IMR-90 (cell line): ENCODE data around the gene CABP4. TPM values are rescaled to one million over a fixed set of nuclear protein-coding genes. Genes with fewer than 3 reads are reported as not detected.

Experiments
- ATAC-seq: fragments of 200-7000 bp; cut with Tn5 transposase; 2 replicates; pipeline ENCODE4 v1.9.1; 2020; ENCODE audit warnings: low read depth, mild to moderate bottlenecking, moderate library complexity
- BruUV-seq: library from RNA; stranded (reverse); fragments of 400-500 nt; replicated peaks from 2 replicates; lab custom pipeline; 2021; lab: Mats Ljungman, UMichigan
- CTCF ChIA-PET: fragments of 300-600 bp; formaldehyde crosslinking; extraction: SDS; loops from one replicate; lab custom pipeline; 2021; ENCODE audit warnings: antibody characterized with exemption; lab: Yijun Ruan, JAX
- POLR2A ChIA-PET: fragments of 300-600 bp; sonication (Branson Sonifier 250); formaldehyde crosslinking; loops from one replicate; lab custom pipeline; 2022; ENCODE audit warnings: antibody characterized with exemption; ENCODE audit not compliant: unreplicated experiment; lab: Charles Lee
- DNase-seq: peaks from one replicate; pipeline ENCODE4 v3.0.0; 2013
- H2AFZ ChIP-seq: replicated peaks from 2 replicates; pipeline ENCODE3; 2013; ENCODE audit warnings: low read length, mild to moderate bottlenecking; ENCODE audit not compliant: poor library complexity
- H2AK5ac ChIP-seq: 2 replicates; pipeline ENCODE4 v1.6.1; 2013; ENCODE audit warnings: low read depth, low read length, inconsistent platforms
- H2AK9ac ChIP-seq: replicated peaks from 2 replicates; pipeline ENCODE3; 2013; ENCODE audit warnings: mild to moderate bottlenecking, low read depth, low read length, moderate library complexity; ENCODE audit not compliant: poor library complexity
- H2BK120ac ChIP-seq: 2 replicates; pipeline ENCODE4 v1.6.1; 2013; ENCODE audit warnings: low read depth, low read length, inconsistent platforms
- H2BK15ac ChIP-seq: 3 replicates; pipeline ENCODE4 v1.6.1; 2013; ENCODE audit warnings: low read depth, low read length, inconsistent platforms
- H2BK20ac ChIP-seq: 2 replicates; pipeline ENCODE4 v1.6.1; 2013; ENCODE audit warnings: low read depth, mild to moderate bottlenecking, inconsistent platforms, low read length, moderate library complexity
- H2BK5ac ChIP-seq: 2 replicates; pipeline ENCODE4 v1.6.1; 2013; ENCODE audit warnings: mild to moderate bottlenecking, low read depth, low read length, inconsistent platforms; ENCODE audit not compliant: poor library complexity, severe bottlenecking
- H3K14ac ChIP-seq: replicated peaks from 2 replicates; pipeline ENCODE4 v1.6.1; 2013; ENCODE audit warnings: low read depth, low read length, inconsistent platforms
- H3K18ac ChIP-seq: 2 replicates; pipeline ENCODE4 v1.6.1; 2013; ENCODE audit warnings: low read depth, low read length, control low read depth
- H3K23ac ChIP-seq: 2 replicates; pipeline ENCODE4 v1.6.1; 2013; ENCODE audit warnings: low read depth, low read length, inconsistent platforms
- H3K27ac ChIP-seq: 2 replicates; pipeline ENCODE4 v1.5.1; 2013; ENCODE audit warnings: mild to moderate bottlenecking, control low read depth, low read length; ENCODE audit not compliant: insufficient read depth
- H3K27me3 ChIP-seq: 2 replicates; pipeline ENCODE4 v1.6.1; 2013; ENCODE audit warnings: low read length; ENCODE audit not compliant: control insufficient read depth, insufficient read depth
- H3K36me3 ChIP-seq: 2 replicates; pipeline ENCODE4 v1.6.1; 2013; ENCODE audit warnings: low read length, mixed read lengths; ENCODE audit not compliant: control insufficient read depth, insufficient read depth
- H3K4ac ChIP-seq: 2 replicates; pipeline ENCODE4 v1.6.1; 2013; ENCODE audit warnings: low read depth, low read length, inconsistent platforms
- H3K4me1 ChIP-seq: 2 replicates; pipeline ENCODE4 v1.6.1; 2013; ENCODE audit warnings: low read length, mixed read lengths; ENCODE audit not compliant: control insufficient read depth, insufficient read depth
- H3K4me2 ChIP-seq: 2 replicates; pipeline ENCODE4 v1.6.1; 2013; ENCODE audit warnings: low read depth, mild to moderate bottlenecking, control low read depth, low read length, moderate library complexity
- H3K4me3 ChIP-seq: 2 replicates; pipeline ENCODE4 v1.5.1; 2013; ENCODE audit warnings: low read depth, mild to moderate bottlenecking, control low read depth, low read length, moderate library complexity; ENCODE audit not compliant: insufficient read depth
- H3K56ac ChIP-seq: 2 replicates; pipeline ENCODE4 v1.6.1; 2013; ENCODE audit warnings: low read length, inconsistent platforms; ENCODE audit not compliant: insufficient read depth; ENCODE audit errors: extremely low read depth
- H3K79me1 ChIP-seq, 2 experiments: 2 replicates each; pipeline ENCODE4 v1.6.1; 2013; ENCODE audit warnings: low read length in 2 of 2, inconsistent platforms in 1 of 2, low read depth in 1 of 2
- H3K9ac ChIP-seq: 2 replicates; pipeline ENCODE4 v1.6.1; 2013; ENCODE audit warnings: low read depth, low read length, control low read depth
- H3K9me1 ChIP-seq: 2 replicates; pipeline ENCODE4 v1.6.1; 2013; ENCODE audit warnings: low read length, inconsistent platforms; ENCODE audit not compliant: insufficient read depth
- H3K9me3 ChIP-seq: 2 replicates; pipeline ENCODE4 v1.6.1; 2013; ENCODE audit warnings: low read length; ENCODE audit not compliant: control insufficient read depth, insufficient read depth
- H4K20me1 ChIP-seq: 2 replicates; pipeline ENCODE4 v1.6.1; 2013; ENCODE audit warnings: low read length, inconsistent platforms; ENCODE audit not compliant: insufficient read depth
- H4K5ac ChIP-seq: 2 replicates; pipeline ENCODE4 v1.6.1; 2013; ENCODE audit warnings: mild to moderate bottlenecking, low read depth, low read length, control low read depth
- H4K8ac ChIP-seq, 2 experiments: 2 replicates each; pipeline ENCODE4 v1.6.1; 2013; ENCODE audit warnings: low read depth in 2 of 2, low read length in 2 of 2, control low read depth in 1 of 2, inconsistent platforms in 1 of 2
- H4K91ac ChIP-seq: 2 replicates; pipeline ENCODE4 v1.6.1; 2013; ENCODE audit warnings: low read depth, low read length, inconsistent platforms; ENCODE audit not compliant: insufficient read depth
- BHLHE40 ChIP-seq: fragments of 150-350 bp; IDR thresholded peaks from 2 replicates; pipeline ENCODE4 v1.6.1; 2016; ENCODE audit warnings: mild to moderate bottlenecking, low read depth, low read length
- CEBPB ChIP-seq: IDR thresholded peaks from 2 replicates; pipeline ENCODE4 v1.6.1; 2012; ENCODE audit warnings: low read depth, low read length, improper control_type of control experiment
- CHD1 ChIP-seq: IDR thresholded peaks from 2 replicates; pipeline ENCODE4 v1.6.1; 2012; ENCODE audit warnings: low read depth, low read length, improper control_type of control experiment
- CTCF ChIP-seq: conservative IDR thresholded peaks from 2 replicates; pipeline ENCODE4 v1.5.1; 2012; ENCODE audit warnings: mild to moderate bottlenecking, low read depth, low read length, improper control_type of control experiment
- ELK1 ChIP-seq: fragments of 150-350 bp; IDR thresholded peaks from 2 replicates; pipeline ENCODE4 v1.6.1; 2016; ENCODE audit warnings: low read depth, mild to moderate bottlenecking, low read length, moderate library complexity, borderline replicate concordance
- FOS ChIP-seq: fragments of 150-350 bp; IDR thresholded peaks from 2 replicates; pipeline ENCODE4 v1.6.1; 2016; ENCODE audit warnings: low read depth, low read length
- MAFK ChIP-seq: IDR thresholded peaks from 2 replicates; pipeline ENCODE4 v1.6.1; 2012; ENCODE audit warnings: low read depth, low read length, improper control_type of control experiment
- MAZ ChIP-seq: IDR thresholded peaks from 2 replicates; pipeline ENCODE4 v1.6.1; 2012; ENCODE audit warnings: low read depth, mild to moderate bottlenecking, low read length, improper control_type of control experiment, moderate library complexity, borderline replicate concordance
- MXI1 ChIP-seq: IDR thresholded peaks from 2 replicates; pipeline ENCODE4 v1.6.1; 2012; ENCODE audit warnings: low read depth, mild to moderate bottlenecking, low read length, moderate library complexity, borderline replicate concordance
- NFE2L2 ChIP-seq: fragments of 150-350 bp; IDR thresholded peaks from 2 replicates; pipeline ENCODE4 v1.6.1; 2016; ENCODE audit warnings: low read depth, mild to moderate bottlenecking, low read length
- POLR2A ChIP-seq: IDR thresholded peaks from 2 replicates; pipeline ENCODE4 v1.6.1; 2012; ENCODE audit warnings: mild to moderate bottlenecking, low read depth, low read length
- RAD21 ChIP-seq: IDR thresholded peaks from 2 replicates; pipeline ENCODE4 v1.6.1; 2012; ENCODE audit warnings: low read length, improper control_type of control experiment
- RCOR1 ChIP-seq: IDR thresholded peaks from 2 replicates; pipeline ENCODE4 v1.6.1; 2012; ENCODE audit warnings: mild to moderate bottlenecking, low read length, improper control_type of control experiment; ENCODE audit not compliant: insufficient replicate concordance
- RFX5 ChIP-seq: IDR thresholded peaks from 2 replicates; pipeline ENCODE4 v1.8.0; 2012; ENCODE audit warnings: low read depth, mild to moderate bottlenecking, low read length, moderate library complexity
- SMC3 ChIP-seq: fragments of 150-350 bp; IDR thresholded peaks from 2 replicates; pipeline ENCODE4 v1.6.1; 2016; ENCODE audit warnings: low read depth, mild to moderate bottlenecking, antibody characterized with exemption, low read length, moderate library complexity
- WGBS, 2 experiments: methylation state at CpG; one replicate each; pipeline versions ENCODE4 v1.1.5 to v1.1.7; 2013; ENCODE audit warnings: missing lambda C conversion rate in 2 of 2; ENCODE audit not compliant: insufficient read length in 1 of 2; ENCODE audit errors: extremely low coverage in 2 of 2; 5-methylcytosine and 5-hydroxymethylcytosine counted together
- dilution Hi-C: fragments of 300-500 bp; cut with HindIII; formaldehyde crosslinking; loops from one replicate; pipeline ENCODE4 v1.14.3; 2018; ENCODE audit warnings: low sequenced_read_pairs; ENCODE audit not compliant: unreplicated experiment
- in situ Hi-C: fragments of 300-500 bp; cut with MboI; formaldehyde crosslinking; loops from 3 replicates; pipeline ENCODE4 v1.14.3; 2019; ENCODE audit warnings: low sequenced_read_pairs, inconsistent platforms, mixed read lengths
- intact Hi-C: fragments of 100-400 bp; cut with micrococcal nuclease; formaldehyde crosslinking; loops from 2 replicates; pipeline ENCODE4 v1.10.0; 2022
- polyA plus RNA-seq, 3 experiments: library from polyadenylated mRNA; depleted of rRNA; stranded (reverse); fragments of >200 nt; gene quantifications; 2 replicates each; pipeline ENCODE4 v1.2.3, GENCODE V29; 2012; ENCODE audit warnings: low replicate concordance in 1 of 3
- total RNA-seq: library from RNA; depleted of rRNA; stranded (reverse); fragments of >200 nt; gene quantifications from 2 replicates; pipeline ENCODE4 v1.2.3, GENCODE V29; 2012
- TF ChIP-seq, protein P1 (sequence below): fragments of 150-350 bp; IDR thresholded peaks from 2 replicates; pipeline ENCODE4 v1.6.1; 2017; ENCODE audit warnings: mild to moderate bottlenecking, antibody characterized with exemption, low read length, low read depth

The CABP4 gene
- total and polyA plus RNA-seq, 2 of the 4 experiments (the other 2 are of a cell fraction): not detected

GRCh38 chr11:67411785-67412152, 43.4 kb upstream of the CABP4 start:
- H3K79me1 ChIP-seq: no peaks in the 10 kb centered on the region
- peaks cover 61% of the 10 kb centered on the region for H3K27me3 ChIP-seq
- no peaks in the 10 kb centered on the region for H3K9me1 ChIP-seq
- H3K23ac ChIP-seq: no peak overlapping the region
- no peak overlapping the region for H4K8ac ChIP-seq
- dilution Hi-C loops: no loop called here
- no peak overlapping the region for H2BK5ac ChIP-seq
- H3K4ac ChIP-seq: no peak overlapping the region
- H2AK5ac ChIP-seq: no peak overlapping the region
- intact Hi-C loops: no loop called here
- no peak overlapping the region for H3K56ac ChIP-seq
- no peaks in the 10 kb centered on the region for H3K4me1 ChIP-seq
- no peak for ATAC-seq
- H3K14ac ChIP-seq: no peak overlapping the region
- no peak overlapping the region for H2AFZ ChIP-seq
- H2BK20ac ChIP-seq: no peak overlapping the region
- H3K4me2 ChIP-seq: no peak overlapping the region
- no peak overlapping the region for H4K5ac ChIP-seq
- H2AK9ac ChIP-seq: no peak overlapping the region
- H3K9me3 ChIP-seq: no peaks in the 10 kb centered on the region
- TF ChIP-seq MAFK (no peak), MXI1 (no peak), FOS (no peak), BHLHE40 (no peak), RFX5 (no peak), MAZ (no peak), ELK1 (no peak), POLR2A (no peak), CHD1 (no peak), SMC3 (no peak), RAD21 (no peak), NFE2L2 (no peak), CTCF (no peak), CEBPB (no peak), RCOR1 (no peak)
- TF ChIP-seq, protein P1, sequence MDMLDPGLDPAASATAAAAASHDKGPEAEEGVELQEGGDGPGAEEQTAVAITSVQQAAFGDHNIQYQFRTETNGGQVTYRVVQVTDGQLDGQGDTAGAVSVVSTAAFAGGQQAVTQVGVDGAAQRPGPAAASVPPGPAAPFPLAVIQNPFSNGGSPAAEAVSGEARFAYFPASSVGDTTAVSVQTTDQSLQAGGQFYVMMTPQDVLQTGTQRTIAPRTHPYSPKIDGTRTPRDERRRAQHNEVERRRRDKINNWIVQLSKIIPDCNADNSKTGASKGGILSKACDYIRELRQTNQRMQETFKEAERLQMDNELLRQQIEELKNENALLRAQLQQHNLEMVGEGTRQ: no peak
- POLR2A ChIA-PET: no interaction called here
- H3K9ac ChIP-seq: no peak overlapping the region
- no peak overlapping the region for H3K4me3 ChIP-seq
- CTCF ChIA-PET: no interaction called here
- no TSS peak for BruUV-seq
- H2BK15ac ChIP-seq: no peak overlapping the region
- WGBS, 2 experiments: 82% methylated on average over 6 of the region's 7 CpGs; no CpG with 5 or more reads in 1 of the 2 experiments
- H3K36me3 ChIP-seq: no peaks in the 10 kb centered on the region
- in situ Hi-C loops: no loop called here
- no peak overlapping the region for H3K18ac ChIP-seq
- no peak for DNase-seq
- no peak overlapping the region for H4K91ac ChIP-seq
- no peak overlapping the region for H2BK120ac ChIP-seq
- no peaks in the 10 kb centered on the region for H4K20me1 ChIP-seq
- no peak overlapping the region for H3K27ac ChIP-seq
